Psoas muscle (tissue), 8 donors: ENCODE measurements around the gene ATP13A1. TPM values are rescaled to one million over a fixed set of nuclear protein-coding genes. Genes with fewer than 3 reads are reported as not detected.

Source experiments
- ATAC-seq, 4 donors: fragments of 200-7000 bp; cut with Tn5 transposase; one replicate each; pipeline ENCODE4 v1.9.1; 2020; ENCODE audit warnings: moderate library complexity in 3 of 4, mild to moderate bottlenecking in 2 of 4
- DNase-seq, 2 donors: peaks; one replicate each; pipeline ENCODE4 v3.0.0-alpha.2; 2020
- H3K27ac ChIP-seq: fragments of 200-600 bp; one replicate; pipeline ENCODE4 v1.8.0; 2022
- H3K27me3 ChIP-seq, 3 donors: fragments of 200-600 bp in 1 of 3; one replicate each; pipeline versions ENCODE4 v1.6.1 to v1.8.0; 2013 to 2022; ENCODE audit warnings: low read length in 2 of 3, mild to moderate bottlenecking in 2 of 3, moderate library complexity in 1 of 3; ENCODE audit not compliant: insufficient read depth in 3 of 3
- H3K36me3 ChIP-seq, 2 donors: fragments of 200-600 bp in 1 of 2; one replicate each; pipeline versions ENCODE4 v1.6.1 to v1.8.0; 2013 to 2022; ENCODE audit warnings: low read depth in 1 of 2, mild to moderate bottlenecking in 1 of 2, moderate library complexity in 1 of 2; ENCODE audit not compliant: insufficient read depth in 1 of 2
- H3K4me1 ChIP-seq: fragments of 200-600 bp; one replicate; pipeline ENCODE4 v1.8.0; 2022
- H3K4me3 ChIP-seq: fragments of 200-600 bp; one replicate; pipeline ENCODE4 v1.8.0; 2022; ENCODE audit warnings: mild to moderate bottlenecking
- H3K9me3 ChIP-seq: fragments of 200-600 bp; one replicate; pipeline ENCODE4 v1.8.0; 2022
- WGBS, 3 donors: extraction: QIAGEN DNeasy Blood & Tissue Kit; methylation state at CpG; one replicate each; pipeline versions ENCODE4 v1.1.6 to v1.1.7; 2013; 5-methylcytosine and 5-hydroxymethylcytosine counted together
- intact Hi-C, 2 donors: fragments of 100-400 bp; cut with DNase I; formaldehyde crosslinking; loops; one replicate each; pipeline versions ENCODE4 v1.11.0 to v1.14.2; 2022
- polyA plus RNA-seq, 3 donors: library from polyadenylated mRNA; stranded (reverse); fragments of 200-250 nt; gene quantifications; one replicate each; pipeline ENCODE4 v1.2.3, GENCODE V29; 2013
- total RNA-seq, 4 donors: library from RNA; stranded (reverse); fragmentation: NEBNext Ultra II Directional in 2 of 4; extraction: Animal tissue kit (Norgen Biotek cat#: 25700) in 2 of 4; gene quantifications; one replicate each; pipeline versions ENCODE4 v1.2.1 to v1.2.4, GENCODE V29; 2021 to 2023
- TF ChIP-seq, protein P1 (sequence below): fragments of 200-600 bp; IDR thresholded peaks from one replicate; pipeline ENCODE4 v1.8.0; 2022; ENCODE audit warnings: antibody characterized with exemption
- donor health status: healthy with polysubstance abuse.
- donor health status: DM: no; HTN: no; CAD: no; lungs with moderate emphysema.
- donor health status: Bipolar disorder and iron deficiency.
- donor health status: healthy.
- donor health status: DM: yes; HTN: yes; CAD: no.
- donor health status: DM: no; HTN: no; CAD: no.
- donor health status: DM: no; HTN: no; CAD: no.
- donor health status: DM: yes; HTN: yes; CAD: no.

Gene ATP13A1
- total and polyA plus RNA-seq, 7 donors: 15.4 to 27.5 (median 20.6) TPM

DNA sequence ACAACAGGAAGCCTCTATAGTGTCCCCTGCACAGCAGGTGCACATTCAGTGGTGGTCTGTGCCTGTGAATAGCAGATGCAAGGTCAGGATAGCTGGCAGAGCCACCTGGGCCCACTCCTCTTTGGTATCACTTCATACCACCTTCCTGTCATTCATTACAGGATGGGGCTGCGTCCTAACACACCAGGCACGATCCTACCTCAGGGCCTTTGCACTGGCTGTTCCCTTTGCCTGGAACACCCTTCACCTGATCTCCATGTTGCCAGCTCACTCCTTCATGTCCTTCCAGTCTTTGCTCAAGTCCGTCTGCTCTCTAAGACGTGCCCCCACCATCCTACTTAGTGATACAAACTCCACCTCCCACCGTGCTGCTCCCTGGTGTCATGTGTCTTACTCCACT is 30.8 kb downstream of the ATP13A1 start:
- WGBS, 3 donors: 69 to 73% (median 71%) methylated on average over 5 of the region's 5 CpGs
- DNase-seq (no peak), ATAC-seq (no peak)
- Histone ChIP-seq H3K4me3 (no peak overlapping the region), H3K36me3 (no peaks in the 10 kb centered on the region), H3K9me3 (no peaks in the 10 kb centered on the region), H3K27ac (no peak overlapping the region), H3K27me3 (peaks cover 0 to 12% (median 0%) of the 10 kb centered on the region in 3 donors), H3K4me1 (no peaks in the 10 kb centered on the region)
- TF ChIP-seq, protein P1, sequence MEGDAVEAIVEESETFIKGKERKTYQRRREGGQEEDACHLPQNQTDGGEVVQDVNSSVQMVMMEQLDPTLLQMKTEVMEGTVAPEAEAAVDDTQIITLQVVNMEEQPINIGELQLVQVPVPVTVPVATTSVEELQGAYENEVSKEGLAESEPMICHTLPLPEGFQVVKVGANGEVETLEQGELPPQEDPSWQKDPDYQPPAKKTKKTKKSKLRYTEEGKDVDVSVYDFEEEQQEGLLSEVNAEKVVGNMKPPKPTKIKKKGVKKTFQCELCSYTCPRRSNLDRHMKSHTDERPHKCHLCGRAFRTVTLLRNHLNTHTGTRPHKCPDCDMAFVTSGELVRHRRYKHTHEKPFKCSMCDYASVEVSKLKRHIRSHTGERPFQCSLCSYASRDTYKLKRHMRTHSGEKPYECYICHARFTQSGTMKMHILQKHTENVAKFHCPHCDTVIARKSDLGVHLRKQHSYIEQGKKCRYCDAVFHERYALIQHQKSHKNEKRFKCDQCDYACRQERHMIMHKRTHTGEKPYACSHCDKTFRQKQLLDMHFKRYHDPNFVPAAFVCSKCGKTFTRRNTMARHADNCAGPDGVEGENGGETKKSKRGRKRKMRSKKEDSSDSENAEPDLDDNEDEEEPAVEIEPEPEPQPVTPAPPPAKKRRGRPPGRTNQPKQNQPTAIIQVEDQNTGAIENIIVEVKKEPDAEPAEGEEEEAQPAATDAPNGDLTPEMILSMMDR: no peak
- intact Hi-C loops: no loop called here

DNA sequence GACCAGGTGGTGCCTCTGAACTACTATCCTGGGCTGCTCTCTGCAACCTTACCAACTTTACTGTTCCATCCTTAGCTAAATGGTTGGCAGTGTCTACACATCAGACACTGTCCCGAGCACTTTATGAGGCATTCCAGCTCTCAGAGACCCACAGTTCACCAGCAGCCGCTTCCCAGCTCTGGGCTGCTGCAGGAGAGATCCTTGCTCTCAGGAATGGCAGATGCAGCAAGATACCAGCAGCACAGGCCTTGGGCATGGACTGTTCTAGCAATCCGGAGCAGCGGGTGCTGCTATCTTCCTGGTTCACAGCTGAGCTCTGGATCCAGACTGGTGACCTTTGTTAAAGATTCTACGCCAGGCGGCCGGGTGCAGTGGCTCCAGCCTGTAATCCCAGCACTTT is 32.1 kb downstream of the ATP13A1 start:
- WGBS, 3 donors: 86 to 87% (median 87%) methylated on average over 5 to 7 of the region's 7 CpGs
- intact Hi-C loops: no loop called here
- Histone ChIP-seq H3K27ac (no peak overlapping the region), H3K27me3 (peaks cover 0 to 26% (median 0%) of the 10 kb centered on the region in 3 donors), H3K4me3 (no peak overlapping the region), H3K4me1 (no peaks in the 10 kb centered on the region), H3K36me3 (no peaks in the 10 kb centered on the region), H3K9me3 (no peaks in the 10 kb centered on the region)
- DNase-seq: no peak
- ATAC-seq: no peak
- TF ChIP-seq, protein P1: no peak

DNA sequence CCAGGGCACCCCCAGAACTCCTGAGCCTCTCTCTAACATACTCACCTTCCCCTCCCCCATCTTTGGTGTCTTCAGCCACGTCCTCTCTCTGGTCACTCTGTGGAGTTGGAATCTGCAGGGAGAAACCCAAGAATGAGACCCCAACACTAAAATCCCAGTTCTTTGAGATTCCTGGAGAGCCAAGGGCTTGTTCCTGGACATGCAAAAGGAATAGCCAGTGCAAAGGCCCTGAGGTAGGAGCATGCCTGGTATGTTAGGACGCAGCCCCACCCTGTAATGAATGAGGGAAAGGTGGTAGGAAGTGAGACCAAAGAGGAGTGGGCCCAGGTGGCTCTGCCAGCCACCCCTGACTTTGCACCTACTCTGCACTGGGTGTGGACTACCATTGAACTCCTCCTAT is 33.0 kb downstream of the ATP13A1 start:
- 94 to 100% (median 97%) methylated on average over 2 of the region's 2 CpGs for WGBS, 3 donors
- intact Hi-C loops: no loop called here
- peaks cover 0 to 27% (median 0%) of the 10 kb centered on the region in 3 donors for H3K27me3 ChIP-seq

DNA sequence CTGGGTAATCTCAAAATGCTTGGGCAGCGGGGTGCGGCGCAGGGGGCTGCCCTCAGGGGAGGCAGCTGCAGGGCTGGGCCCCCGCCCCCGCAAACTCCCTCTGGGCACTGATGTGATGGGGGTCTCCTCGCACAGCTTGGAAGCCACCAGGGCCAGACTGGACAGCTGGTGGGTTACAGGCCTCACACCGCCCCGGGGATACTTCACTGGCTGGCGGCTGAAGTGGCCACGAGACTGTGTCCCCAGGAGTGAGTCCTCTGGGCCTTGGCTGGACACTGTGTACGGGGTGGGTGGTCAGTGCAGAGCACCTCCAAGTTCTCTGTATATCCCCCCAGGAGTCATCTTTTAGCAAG is 33.4 kb downstream of the ATP13A1 start:
- Histone ChIP-seq H3K36me3 (no peaks in the 10 kb centered on the region), H3K9me3 (no peaks in the 10 kb centered on the region), H3K4me1 (no peaks in the 10 kb centered on the region), H3K27me3 (peaks cover 0 to 27% (median 0%) of the 10 kb centered on the region in 3 donors), H3K4me3 (no peak overlapping the region), H3K27ac (no peak overlapping the region)
- no peak for DNase-seq
- ATAC-seq: no peak
- 95 to 100% (median 97%) methylated on average over 11 of the region's 11 CpGs for WGBS, 3 donors
- intact Hi-C loops: no loop called here
- TF ChIP-seq, protein P1: no peak

More for the DNA sequence above, 33.0 kb downstream of the ATP13A1 start:
- Histone ChIP-seq H3K9me3 (no peaks in the 10 kb centered on the region), H3K27ac (no peak overlapping the region), H3K36me3 (no peaks in the 10 kb centered on the region), H3K4me3 (no peak overlapping the region), H3K4me1 (no peaks in the 10 kb centered on the region)
- DNase-seq (no peak), ATAC-seq (no peak)
- TF ChIP-seq, protein P1: no peak

DNA sequence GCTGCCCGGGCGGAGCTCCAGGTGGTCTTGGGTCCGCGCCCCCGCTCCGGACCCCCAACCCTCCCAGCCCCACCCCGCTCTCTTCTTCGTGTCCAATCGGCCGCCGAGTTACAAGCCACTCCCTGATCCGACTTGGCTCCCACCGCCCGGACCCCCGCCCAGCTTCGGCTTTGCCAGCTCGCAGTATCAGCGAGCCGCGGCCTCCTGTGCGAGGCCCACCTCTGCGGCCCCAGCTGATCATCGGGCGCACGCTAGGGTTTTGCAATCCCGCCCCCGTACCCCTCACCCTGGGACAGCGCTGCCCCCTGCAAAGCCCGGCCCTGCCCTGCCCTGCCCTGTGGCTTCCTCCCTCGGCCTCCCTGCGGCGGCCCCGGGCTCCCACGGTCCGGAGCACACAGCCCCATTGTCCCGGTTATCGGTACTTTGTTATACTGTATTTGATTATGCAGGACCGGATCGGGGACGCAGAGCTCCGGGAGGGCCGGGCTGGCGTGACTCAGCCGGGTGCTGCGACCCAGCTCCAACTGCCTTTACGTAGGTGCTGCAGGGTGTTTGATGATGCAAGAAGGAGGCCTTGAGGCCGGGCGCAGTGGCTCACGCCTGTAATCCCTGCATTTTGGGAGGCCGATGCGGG is 34.9 kb downstream of the ATP13A1 start:
- H3K36me3 ChIP-seq: no peaks in the 10 kb centered on the region
- H3K4me3 ChIP-seq: peak overlapping the region; percentile 59
- DNase-seq: no peak
- peaks cover 0 to 27% (median 0%) of the 10 kb centered on the region in 3 donors for H3K27me3 ChIP-seq
- no peaks in the 10 kb centered on the region for H3K9me3 ChIP-seq
- H3K4me1 ChIP-seq: no peaks in the 10 kb centered on the region
- WGBS, 3 donors: 18 to 23% (median 19%) methylated on average over 42 to 51 of the region's 51 CpGs
- ATAC-seq: peak in 2 of 4 donors; percentile 24 to 38
- intact Hi-C loops: no loop called here
- TF ChIP-seq, protein P1: no peak
- H3K27ac ChIP-seq: no peak overlapping the region
